ENCODE data around the gene PTPRJ. TPM values are rescaled to one million over a fixed set of nuclear protein-coding genes. Genes with fewer than 3 reads are reported as not detected.

PTPRJ gene
- polyA plus RNA-seq, 3 donors: 10.0 to 36.4 (median 14.6) TPM

GRCh38 chr11:48193876-48194275 lies 213.5 kb downstream of the PTPRJ start:
- no peak overlapping the region for H3K27ac Mint-ChIP-seq
- intact Hi-C loops (cut with micrococcal nuclease): no loop called here

DNA sequence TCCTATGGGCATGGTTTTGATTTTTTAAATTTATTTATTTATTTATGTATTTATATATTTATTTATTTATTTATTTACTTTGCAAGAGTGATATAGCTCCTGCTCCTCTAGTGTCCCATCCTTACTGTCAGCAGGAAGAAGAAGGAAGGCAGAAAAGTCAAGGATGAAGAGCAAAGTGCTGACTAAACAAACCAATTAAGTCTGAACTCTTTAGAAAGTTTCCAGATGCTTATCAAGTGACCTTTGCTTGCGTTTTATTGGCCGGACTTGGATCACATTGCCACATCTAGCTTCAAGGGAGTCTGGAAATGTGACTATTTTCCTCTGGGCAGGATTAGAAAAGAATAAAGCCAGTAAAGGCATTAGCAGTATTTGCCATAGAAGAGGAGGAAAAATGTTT lies 227.5 kb downstream of the PTPRJ start:
- TF ChIP-seq, protein P1, sequence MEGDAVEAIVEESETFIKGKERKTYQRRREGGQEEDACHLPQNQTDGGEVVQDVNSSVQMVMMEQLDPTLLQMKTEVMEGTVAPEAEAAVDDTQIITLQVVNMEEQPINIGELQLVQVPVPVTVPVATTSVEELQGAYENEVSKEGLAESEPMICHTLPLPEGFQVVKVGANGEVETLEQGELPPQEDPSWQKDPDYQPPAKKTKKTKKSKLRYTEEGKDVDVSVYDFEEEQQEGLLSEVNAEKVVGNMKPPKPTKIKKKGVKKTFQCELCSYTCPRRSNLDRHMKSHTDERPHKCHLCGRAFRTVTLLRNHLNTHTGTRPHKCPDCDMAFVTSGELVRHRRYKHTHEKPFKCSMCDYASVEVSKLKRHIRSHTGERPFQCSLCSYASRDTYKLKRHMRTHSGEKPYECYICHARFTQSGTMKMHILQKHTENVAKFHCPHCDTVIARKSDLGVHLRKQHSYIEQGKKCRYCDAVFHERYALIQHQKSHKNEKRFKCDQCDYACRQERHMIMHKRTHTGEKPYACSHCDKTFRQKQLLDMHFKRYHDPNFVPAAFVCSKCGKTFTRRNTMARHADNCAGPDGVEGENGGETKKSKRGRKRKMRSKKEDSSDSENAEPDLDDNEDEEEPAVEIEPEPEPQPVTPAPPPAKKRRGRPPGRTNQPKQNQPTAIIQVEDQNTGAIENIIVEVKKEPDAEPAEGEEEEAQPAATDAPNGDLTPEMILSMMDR (IDR thresholded peaks at IDR 0.05): no peak
- Histone ChIP-seq H3K36me3 (replicated peaks in 1 of 2; ENCODE audit: control insufficient read depth in 1 of 2, insufficient read depth in 2 of 2, low read length in 2 of 2) (no peaks in the 10 kb centered on the region), H3K4me1 (ENCODE audit: control insufficient read depth in 1 of 2, insufficient read depth in 2 of 2, low read length in 2 of 2) (no peaks in the 10 kb centered on the region), H3K79me2 (ENCODE audit: insufficient read depth, low read length) (no peaks in the 10 kb centered on the region), H3K9me3 (replicated peaks in 1 of 2; ENCODE audit: control insufficient read depth in 1 of 2, insufficient read depth in 1 of 2, low read length in 2 of 2) (no peaks in the 10 kb centered on the region), H3K27ac (ENCODE audit: low read depth in 1 of 2, low read length in 2 of 2) (no peak overlapping the region), H3K27me3 (ENCODE audit: control insufficient read depth in 2 of 2, insufficient read depth in 2 of 2, low read length in 2 of 2) (no peaks in the 10 kb centered on the region), H3K9ac (ENCODE audit: insufficient read depth, low read length, poor library complexity, severe bottlenecking) (no peak overlapping the region), H3K4me2 (replicated peaks; ENCODE audit: extremely low read depth, low read length, poor library complexity, severe bottlenecking) (no peak overlapping the region), H2AFZ (ENCODE audit: insufficient read depth, low read depth, low read length, poor library complexity, severe bottlenecking) (no peak overlapping the region), H3K4me3 (replicated peaks in 1 of 3; ENCODE audit: low read depth in 2 of 3, low read length in 3 of 3) (no peak overlapping the region), H4K20me1 (ENCODE audit: insufficient read depth, low read length) (no peaks in the 10 kb centered on the region)
- H3K9me3 Mint-ChIP-seq: peaks cover 0 to 2% (median 0%) of the 10 kb centered on the region in 7 donors
- DNase-seq: no peak
- H3K27me3 Mint-ChIP-seq (ENCODE audit: low read depth in 3 of 3): peaks cover 2 to 9% (median 5%) of the 10 kb centered on the region in 3 donors
- H3K4me1 Mint-ChIP-seq: no peaks in the 10 kb centered on the region
- intact Hi-C loops (cut with micrococcal nuclease): no loop called here
- no peak overlapping the region for H3K27ac Mint-ChIP-seq
- H3K36me3 Mint-ChIP-seq: no peaks in the 10 kb centered on the region
- 100% methylated on average over 1 of the region's 2 CpGs for WGBS (ENCODE audit: insufficient coverage)
- H3K4me3 Mint-ChIP-seq: no peak overlapping the region

More at GRCh38 chr11:48193876-48194275, 213.5 kb downstream of the PTPRJ start:
- Mint-ChIP-seq H3K36me3 (no peaks in the 10 kb centered on the region), H3K27me3 (ENCODE audit: low read depth in 3 of 3) (peaks cover 10% of the 10 kb centered on the region in 3 donors), H3K4me3 (no peak overlapping the region), H3K4me1 (no peaks in the 10 kb centered on the region), H3K9me3 (peaks cover 9 to 25% (median 15%) of the 10 kb centered on the region in 7 donors)
- WGBS (ENCODE audit: insufficient coverage): no CpG with 5 or more reads among the region's 2 CpGs
- TF ChIP-seq, protein P1 (IDR thresholded peaks at IDR 0.05): no peak
- DNase-seq: no peak
- Histone ChIP-seq H3K36me3 (replicated peaks in 1 of 2; ENCODE audit: control insufficient read depth in 1 of 2, insufficient read depth in 2 of 2, low read length in 2 of 2) (no peaks in the 10 kb centered on the region), H3K79me2 (ENCODE audit: insufficient read depth, low read length) (no peaks in the 10 kb centered on the region), H3K4me1 (ENCODE audit: control insufficient read depth in 1 of 2, insufficient read depth in 2 of 2, low read length in 2 of 2) (no peaks in the 10 kb centered on the region), H3K4me2 (replicated peaks; ENCODE audit: extremely low read depth, low read length, poor library complexity, severe bottlenecking) (no peak overlapping the region), H4K20me1 (ENCODE audit: insufficient read depth, low read length) (no peaks in the 10 kb centered on the region), H3K4me3 (replicated peaks in 1 of 3; ENCODE audit: low read depth in 2 of 3, low read length in 3 of 3) (no peak overlapping the region), H3K27ac (ENCODE audit: low read depth in 1 of 2, low read length in 2 of 2) (no peak overlapping the region), H3K9ac (ENCODE audit: insufficient read depth, low read length, poor library complexity, severe bottlenecking) (no peak overlapping the region), H3K9me3 (replicated peaks in 1 of 2; ENCODE audit: control insufficient read depth in 1 of 2, insufficient read depth in 1 of 2, low read length in 2 of 2) (peaks cover 3 to 13% of the 10 kb centered on the region in 2 donors), H3K27me3 (ENCODE audit: control insufficient read depth in 2 of 2, insufficient read depth in 2 of 2, low read length in 2 of 2) (no peaks in the 10 kb centered on the region), H2AFZ (ENCODE audit: insufficient read depth, low read depth, low read length, poor library complexity, severe bottlenecking) (no peak overlapping the region)
